Panc1 (cell line): ENCODE data around the gene MAGEB4.

ENCODE experiments used
- SIN3A ChIP-seq: IDR thresholded peaks from 2 replicates; pipeline ENCODE4 v1.6.1; 2012; ENCODE audit warnings: low read depth, mild to moderate bottlenecking, low read length, moderate library complexity, borderline replicate concordance; ENCODE audit not compliant: insufficient read depth
- TF ChIP-seq, protein P1 (sequence below): fragments of 450-650 bp; IDR thresholded peaks from 2 replicates; pipeline ENCODE4 v1.5.1; 2017; ENCODE audit warnings: mild to moderate bottlenecking
- TF ChIP-seq, protein P2 (sequence below), 2 experiments: IDR thresholded peaks; 2 replicates each; pipeline ENCODE4 v1.6.1; 2011 to 2012; ENCODE audit warnings: low read depth in 2 of 2, control low read depth in 1 of 2, low read length in 1 of 2, mild to moderate bottlenecking in 1 of 2, moderate library complexity in 1 of 2; ENCODE audit not compliant: insufficient read depth in 1 of 2

DNA sequence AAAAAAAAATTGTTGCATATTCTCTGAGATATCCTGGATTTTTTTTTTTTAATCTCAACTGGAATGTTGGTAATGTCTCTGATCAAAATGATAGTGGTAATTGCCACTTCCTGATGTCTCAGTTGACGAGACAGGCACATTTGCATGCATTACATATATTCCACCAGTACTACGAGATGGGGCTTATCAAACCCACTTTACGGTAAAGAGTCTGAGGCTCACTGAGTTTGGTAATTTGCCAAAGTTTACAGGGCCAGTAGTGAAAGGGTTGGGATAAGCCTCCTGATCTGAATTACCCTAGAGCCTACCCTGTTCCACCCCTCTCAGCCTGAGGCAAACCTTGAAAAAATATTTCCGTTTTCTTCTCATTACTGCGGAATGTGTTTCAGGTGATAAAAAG lies 21.1 kb upstream of the MAGEB4 start:
- TF ChIP-seq, protein P1, sequence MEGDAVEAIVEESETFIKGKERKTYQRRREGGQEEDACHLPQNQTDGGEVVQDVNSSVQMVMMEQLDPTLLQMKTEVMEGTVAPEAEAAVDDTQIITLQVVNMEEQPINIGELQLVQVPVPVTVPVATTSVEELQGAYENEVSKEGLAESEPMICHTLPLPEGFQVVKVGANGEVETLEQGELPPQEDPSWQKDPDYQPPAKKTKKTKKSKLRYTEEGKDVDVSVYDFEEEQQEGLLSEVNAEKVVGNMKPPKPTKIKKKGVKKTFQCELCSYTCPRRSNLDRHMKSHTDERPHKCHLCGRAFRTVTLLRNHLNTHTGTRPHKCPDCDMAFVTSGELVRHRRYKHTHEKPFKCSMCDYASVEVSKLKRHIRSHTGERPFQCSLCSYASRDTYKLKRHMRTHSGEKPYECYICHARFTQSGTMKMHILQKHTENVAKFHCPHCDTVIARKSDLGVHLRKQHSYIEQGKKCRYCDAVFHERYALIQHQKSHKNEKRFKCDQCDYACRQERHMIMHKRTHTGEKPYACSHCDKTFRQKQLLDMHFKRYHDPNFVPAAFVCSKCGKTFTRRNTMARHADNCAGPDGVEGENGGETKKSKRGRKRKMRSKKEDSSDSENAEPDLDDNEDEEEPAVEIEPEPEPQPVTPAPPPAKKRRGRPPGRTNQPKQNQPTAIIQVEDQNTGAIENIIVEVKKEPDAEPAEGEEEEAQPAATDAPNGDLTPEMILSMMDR = no peak
- no peak for TF ChIP-seq SIN3A
- TF ChIP-seq, protein P2, sequence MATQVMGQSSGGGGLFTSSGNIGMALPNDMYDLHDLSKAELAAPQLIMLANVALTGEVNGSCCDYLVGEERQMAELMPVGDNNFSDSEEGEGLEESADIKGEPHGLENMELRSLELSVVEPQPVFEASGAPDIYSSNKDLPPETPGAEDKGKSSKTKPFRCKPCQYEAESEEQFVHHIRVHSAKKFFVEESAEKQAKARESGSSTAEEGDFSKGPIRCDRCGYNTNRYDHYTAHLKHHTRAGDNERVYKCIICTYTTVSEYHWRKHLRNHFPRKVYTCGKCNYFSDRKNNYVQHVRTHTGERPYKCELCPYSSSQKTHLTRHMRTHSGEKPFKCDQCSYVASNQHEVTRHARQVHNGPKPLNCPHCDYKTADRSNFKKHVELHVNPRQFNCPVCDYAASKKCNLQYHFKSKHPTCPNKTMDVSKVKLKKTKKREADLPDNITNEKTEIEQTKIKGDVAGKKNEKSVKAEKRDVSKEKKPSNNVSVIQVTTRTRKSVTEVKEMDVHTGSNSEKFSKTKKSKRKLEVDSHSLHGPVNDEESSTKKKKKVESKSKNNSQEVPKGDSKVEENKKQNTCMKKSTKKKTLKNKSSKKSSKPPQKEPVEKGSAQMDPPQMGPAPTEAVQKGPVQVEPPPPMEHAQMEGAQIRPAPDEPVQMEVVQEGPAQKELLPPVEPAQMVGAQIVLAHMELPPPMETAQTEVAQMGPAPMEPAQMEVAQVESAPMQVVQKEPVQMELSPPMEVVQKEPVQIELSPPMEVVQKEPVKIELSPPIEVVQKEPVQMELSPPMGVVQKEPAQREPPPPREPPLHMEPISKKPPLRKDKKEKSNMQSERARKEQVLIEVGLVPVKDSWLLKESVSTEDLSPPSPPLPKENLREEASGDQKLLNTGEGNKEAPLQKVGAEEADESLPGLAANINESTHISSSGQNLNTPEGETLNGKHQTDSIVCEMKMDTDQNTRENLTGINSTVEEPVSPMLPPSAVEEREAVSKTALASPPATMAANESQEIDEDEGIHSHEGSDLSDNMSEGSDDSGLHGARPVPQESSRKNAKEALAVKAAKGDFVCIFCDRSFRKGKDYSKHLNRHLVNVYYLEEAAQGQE (IDR thresholded peaks at IDR 0.05; ENCODE audit: insufficient read depth in 1 of 2, low read depth in 2 of 2, low read length in 1 of 2) = no peak
